Measurements from ENCODE around the gene FCER1G. TPM values are rescaled to one million over a fixed set of nuclear protein-coding genes. Genes with fewer than 3 reads are reported as not detected.

The FCER1G gene
- total RNA-seq, 4 donors from 2014 or later, result 6.4 to 74.6 (median 52.0) TPM

DNA sequence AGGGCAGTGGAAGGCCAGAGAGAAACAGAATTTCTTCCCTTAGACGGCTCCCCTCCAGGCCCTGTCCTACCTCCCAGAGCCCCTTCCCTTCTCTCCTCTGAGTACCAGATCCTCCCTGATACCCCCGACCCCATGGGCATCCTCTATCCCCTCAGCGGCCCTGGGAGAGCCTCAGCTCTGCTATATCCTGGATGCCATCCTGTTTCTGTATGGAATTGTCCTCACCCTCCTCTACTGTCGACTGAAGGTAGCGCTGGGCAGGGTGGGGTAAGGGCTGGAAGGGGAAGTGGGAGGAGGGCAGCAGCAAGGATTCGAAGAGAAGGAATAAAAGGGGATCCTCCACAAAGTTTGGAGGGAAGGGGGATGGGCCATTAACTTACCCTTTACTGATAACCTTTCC, 2.7 kb downstream of the FCER1G start:
- WGBS, 2 donors (ENCODE audit: low coverage in 1 of 2), result 65 to 100% methylated on average over 1 to 4 of the region's 6 CpGs
- Histone ChIP-seq H3K27ac (peak overlapping the region in 3 of 4 donors; percentile 35 to 57 (median 57)), H3K4me3 (peak overlapping the region in 1 of 2 donors; percentile 18), H3K36me3 (peaks cover 9 to 28% of the 10 kb centered on the region in 2 donors), H3K9me3 (no peaks in the 10 kb centered on the region), H3K4me1 (no peaks in the 10 kb centered on the region), H3K27me3 (no peaks in the 10 kb centered on the region)
- TF ChIP-seq POLR2A (IDR thresholded peaks at IDR 0.05), result no peak
- no peak for TF ChIP-seq POLR2AphosphoS5 (IDR thresholded peaks at IDR 0.05)
- TF ChIP-seq, protein P1, sequence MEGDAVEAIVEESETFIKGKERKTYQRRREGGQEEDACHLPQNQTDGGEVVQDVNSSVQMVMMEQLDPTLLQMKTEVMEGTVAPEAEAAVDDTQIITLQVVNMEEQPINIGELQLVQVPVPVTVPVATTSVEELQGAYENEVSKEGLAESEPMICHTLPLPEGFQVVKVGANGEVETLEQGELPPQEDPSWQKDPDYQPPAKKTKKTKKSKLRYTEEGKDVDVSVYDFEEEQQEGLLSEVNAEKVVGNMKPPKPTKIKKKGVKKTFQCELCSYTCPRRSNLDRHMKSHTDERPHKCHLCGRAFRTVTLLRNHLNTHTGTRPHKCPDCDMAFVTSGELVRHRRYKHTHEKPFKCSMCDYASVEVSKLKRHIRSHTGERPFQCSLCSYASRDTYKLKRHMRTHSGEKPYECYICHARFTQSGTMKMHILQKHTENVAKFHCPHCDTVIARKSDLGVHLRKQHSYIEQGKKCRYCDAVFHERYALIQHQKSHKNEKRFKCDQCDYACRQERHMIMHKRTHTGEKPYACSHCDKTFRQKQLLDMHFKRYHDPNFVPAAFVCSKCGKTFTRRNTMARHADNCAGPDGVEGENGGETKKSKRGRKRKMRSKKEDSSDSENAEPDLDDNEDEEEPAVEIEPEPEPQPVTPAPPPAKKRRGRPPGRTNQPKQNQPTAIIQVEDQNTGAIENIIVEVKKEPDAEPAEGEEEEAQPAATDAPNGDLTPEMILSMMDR (IDR thresholded peaks at IDR 0.05), result no peak
- TF ChIP-seq EP300 (IDR thresholded peaks at IDR 0.05), result no peak
- no peak for ATAC-seq

DNA sequence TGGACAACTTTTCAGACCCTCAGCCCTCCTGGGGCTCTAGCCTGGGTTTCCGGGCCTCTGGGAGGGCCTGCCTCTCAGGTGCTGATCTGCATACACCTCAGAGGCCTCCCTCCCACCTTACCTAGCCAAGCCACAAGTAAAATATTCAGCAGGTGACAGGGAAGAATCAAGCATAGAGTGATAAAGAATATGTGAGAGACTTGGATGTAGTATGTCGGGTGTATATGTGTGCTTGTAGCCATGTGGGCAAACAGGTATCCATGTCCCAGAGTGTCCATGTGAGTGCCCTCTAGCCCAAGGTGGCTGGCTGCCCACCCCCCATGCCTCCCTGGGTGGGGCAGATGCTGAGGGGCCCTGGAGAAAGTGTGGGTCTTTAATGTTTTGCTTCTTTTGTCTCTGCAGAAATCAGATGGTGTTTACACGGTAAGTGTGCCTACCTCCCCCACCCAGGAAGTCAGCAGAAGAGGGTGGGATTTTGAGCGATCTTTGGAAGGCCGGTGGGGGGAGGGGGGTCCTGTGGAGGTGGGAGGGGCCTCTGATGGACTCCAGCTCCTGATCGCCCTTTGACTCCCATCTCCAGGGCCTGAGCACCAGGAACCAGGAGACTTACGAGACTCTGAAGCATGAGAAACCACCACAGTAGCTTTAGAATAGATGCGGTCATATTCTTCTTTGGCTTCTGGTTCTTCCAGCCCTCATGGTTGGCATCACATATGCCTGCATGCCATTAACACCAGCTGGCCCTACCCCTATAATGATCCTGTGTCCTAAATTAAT, 3.4 kb downstream of the FCER1G start:
- Histone ChIP-seq H3K27ac (peak overlapping the region in 1 of 4 donors; percentile 57), H3K36me3 (peaks cover 3 to 22% of the 10 kb centered on the region in 2 donors), H3K4me3 (peak overlapping the region in 1 of 2 donors; percentile 18), H3K27me3 (no peaks in the 10 kb centered on the region), H3K9me3 (no peaks in the 10 kb centered on the region), H3K4me1 (no peaks in the 10 kb centered on the region)
- ATAC-seq, result no peak
- TF ChIP-seq, protein P1 (IDR thresholded peaks at IDR 0.05), result no peak
- TF ChIP-seq POLR2A (IDR thresholded peaks at IDR 0.05), result no peak
- TF ChIP-seq POLR2AphosphoS5 (IDR thresholded peaks at IDR 0.05), result no peak
- TF ChIP-seq EP300 (IDR thresholded peaks at IDR 0.05), result no peak
- WGBS, 2 donors (ENCODE audit: low coverage in 1 of 2), result 82 to 93% methylated on average over 2 to 5 of the region's 8 CpGs

DNA sequence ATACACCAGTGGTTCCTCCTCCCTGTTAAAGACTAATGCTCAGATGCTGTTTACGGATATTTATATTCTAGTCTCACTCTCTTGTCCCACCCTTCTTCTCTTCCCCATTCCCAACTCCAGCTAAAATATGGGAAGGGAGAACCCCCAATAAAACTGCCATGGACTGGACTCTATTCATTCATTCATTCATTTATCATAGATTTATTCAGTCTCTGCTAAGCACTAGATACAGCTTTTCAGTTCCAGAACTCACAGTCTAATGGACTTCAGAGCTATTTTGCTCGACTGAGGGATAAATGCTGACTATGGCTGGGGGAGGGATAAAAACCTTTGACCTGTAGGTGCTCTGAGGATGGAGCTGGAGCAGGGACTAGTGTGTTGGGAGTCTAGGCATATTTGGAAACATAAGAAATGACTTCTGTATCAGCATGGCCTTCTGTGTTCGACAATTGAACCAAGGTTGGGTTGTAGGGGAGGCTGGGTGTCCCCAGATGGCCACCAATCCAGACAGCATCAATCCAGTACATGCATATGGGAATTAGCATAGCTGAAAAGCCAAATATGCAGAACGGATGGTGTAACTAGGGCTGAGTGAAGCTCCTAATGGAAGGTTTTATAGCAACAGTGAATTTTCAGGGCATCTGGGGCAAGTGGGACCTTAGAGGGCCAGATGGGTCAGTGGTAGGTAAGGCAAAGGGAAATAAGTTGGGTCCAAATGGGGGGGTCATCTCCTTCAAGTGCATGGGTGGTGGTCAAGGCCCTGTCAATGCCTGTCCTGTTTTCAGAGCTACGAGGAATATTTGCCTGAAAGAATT, 4.2 kb downstream of the FCER1G start:
- H3K36me3 ChIP-seq, result peaks cover 0 to 14% of the 10 kb centered on the region in 2 donors
- H3K27me3 ChIP-seq, result no peaks in the 10 kb centered on the region
- ATAC-seq, result no peak
- H3K4me3 ChIP-seq, result no peak overlapping the region
- no peaks in the 10 kb centered on the region for H3K9me3 ChIP-seq
- H3K4me1 ChIP-seq, result no peaks in the 10 kb centered on the region
- TF ChIP-seq, protein P1 (IDR thresholded peaks at IDR 0.05), result no peak
- TF ChIP-seq POLR2AphosphoS5 (IDR thresholded peaks at IDR 0.05), result no peak
- no peak for TF ChIP-seq EP300 (IDR thresholded peaks at IDR 0.05)
- no peak for TF ChIP-seq POLR2A (IDR thresholded peaks at IDR 0.05)
- no peak overlapping the region for H3K27ac ChIP-seq
- 75 to 100% methylated on average over 1 to 5 of the region's 5 CpGs for WGBS, 2 donors (ENCODE audit: low coverage in 1 of 2)

DNA sequence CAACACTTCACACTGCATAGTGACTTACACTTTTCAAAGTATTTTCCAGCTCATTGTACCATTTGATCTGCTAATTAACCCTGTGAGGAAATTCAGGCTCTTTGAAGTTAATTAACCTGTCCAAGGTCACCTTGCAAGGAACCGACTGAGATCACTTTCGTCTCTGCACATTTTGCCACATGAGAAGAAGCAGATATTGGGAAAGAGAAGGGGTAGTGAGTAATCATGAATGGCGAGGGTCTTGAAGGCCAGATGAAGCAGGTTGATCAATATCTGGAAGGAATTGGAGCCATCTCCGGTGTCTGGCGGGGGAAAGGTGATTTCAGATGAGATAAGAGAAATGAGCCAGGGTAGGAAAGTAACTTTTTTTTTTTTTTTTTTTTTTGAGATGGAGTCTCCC, 4.9 kb downstream of the FCER1G start:
- Histone ChIP-seq H3K27me3 (no peaks in the 10 kb centered on the region), H3K27ac (no peak overlapping the region), H3K4me3 (no peak overlapping the region), H3K36me3 (peaks cover 0 to 7% of the 10 kb centered on the region in 2 donors), H3K9me3 (no peaks in the 10 kb centered on the region), H3K4me1 (peaks cover 0 to 2% (median 0%) of the 10 kb centered on the region in 3 donors)
- no peak for ATAC-seq
- 81% methylated on average over 3 to 5 of the region's 5 CpGs for WGBS, 2 donors (ENCODE audit: low coverage in 1 of 2)
- TF ChIP-seq, protein P1 (IDR thresholded peaks at IDR 0.05), result no peak
- TF ChIP-seq POLR2AphosphoS5 (IDR thresholded peaks at IDR 0.05) (no peak), POLR2A (IDR thresholded peaks at IDR 0.05) (no peak), EP300 (IDR thresholded peaks at IDR 0.05) (no peak)
